HG02798 (cell line): ENCODE measurements around the gene LYPD1.

Experiments
- ATAC-seq: cut with Tn5 transposase; IDR thresholded peaks from one replicate; pipeline ENCODE4 v1.9.1; 2021; ENCODE audit warnings: mild to moderate bottlenecking; ENCODE audit not compliant: unreplicated experiment, poor library complexity

The LYPD1 gene

DNA sequence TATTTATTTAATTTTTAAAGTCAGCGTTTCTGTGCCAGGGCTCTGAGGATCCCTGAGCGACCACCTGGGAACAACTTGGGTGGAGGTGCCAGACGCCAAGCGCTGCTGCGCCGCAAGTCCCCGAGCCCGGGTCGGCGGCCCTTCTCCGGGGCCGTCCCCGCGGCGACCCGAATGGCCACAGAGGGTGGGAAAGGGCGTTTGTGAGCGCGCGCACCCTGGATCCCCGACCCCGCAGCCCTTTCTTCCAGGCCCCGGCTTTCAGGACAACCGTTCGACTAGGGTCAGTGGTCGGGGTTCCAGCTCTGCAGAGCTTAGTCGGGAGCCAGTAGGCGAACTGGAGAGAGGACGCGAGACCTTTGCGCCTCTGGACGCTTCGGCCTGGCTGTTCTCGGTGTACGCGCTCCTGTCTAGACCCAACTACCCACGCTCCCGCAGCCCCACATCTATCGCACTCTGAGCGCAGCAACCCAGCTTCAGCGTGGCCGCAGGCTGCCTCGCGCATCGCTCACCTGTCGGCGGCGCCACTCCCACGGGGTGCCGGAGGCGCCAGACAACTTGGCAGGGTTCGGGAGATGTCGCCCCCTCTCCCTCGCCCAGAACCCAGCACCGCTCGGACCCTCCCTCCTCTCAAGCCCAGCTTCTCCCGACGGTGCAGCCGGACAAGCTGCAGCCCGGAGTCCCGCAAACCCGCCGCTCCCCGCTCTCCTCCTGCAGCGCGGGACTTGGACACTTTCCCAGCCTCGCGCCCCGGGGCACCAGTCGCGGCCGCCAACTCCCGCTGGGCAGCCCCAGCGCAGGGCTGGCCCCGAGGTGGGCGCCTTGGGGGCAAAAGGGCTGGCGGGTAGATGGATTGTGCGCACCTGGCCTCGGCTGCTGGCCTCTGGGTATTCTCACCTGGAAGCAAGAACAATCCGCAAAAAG lies 758 bp downstream of the LYPD1 start:
- ATAC-seq: no peak

DNA sequence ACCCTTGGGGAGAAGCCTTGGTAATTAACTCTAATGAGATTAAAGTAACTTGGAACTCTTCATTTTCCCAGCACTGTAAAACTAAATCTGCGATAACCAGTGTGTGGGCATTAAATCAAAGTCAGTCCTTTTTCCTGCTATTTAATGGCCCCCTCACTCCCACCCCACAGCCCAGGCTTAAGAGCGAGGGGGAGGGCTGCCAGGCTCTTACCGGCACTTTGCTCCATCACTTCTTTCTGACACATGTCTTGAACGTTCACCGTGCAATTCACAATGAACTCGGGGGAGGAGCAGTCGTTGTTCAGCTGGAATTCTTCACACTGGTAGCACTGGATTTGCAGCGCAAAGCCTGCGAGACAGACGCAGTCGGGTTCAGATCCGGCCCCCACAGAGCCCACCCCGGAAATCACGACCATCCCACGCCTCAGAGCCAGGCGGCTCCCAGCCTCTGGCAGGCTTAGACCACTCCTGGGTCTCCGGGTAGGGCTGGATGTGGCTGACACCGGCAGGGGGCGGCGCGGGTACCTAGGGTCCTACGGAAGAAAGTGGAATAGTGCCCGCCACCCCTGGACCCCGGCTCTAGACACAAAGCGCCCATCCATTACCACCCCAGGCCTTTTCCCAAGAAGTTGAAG lies 1.7 kb downstream of the LYPD1 start:
- no peak for ATAC-seq

DNA sequence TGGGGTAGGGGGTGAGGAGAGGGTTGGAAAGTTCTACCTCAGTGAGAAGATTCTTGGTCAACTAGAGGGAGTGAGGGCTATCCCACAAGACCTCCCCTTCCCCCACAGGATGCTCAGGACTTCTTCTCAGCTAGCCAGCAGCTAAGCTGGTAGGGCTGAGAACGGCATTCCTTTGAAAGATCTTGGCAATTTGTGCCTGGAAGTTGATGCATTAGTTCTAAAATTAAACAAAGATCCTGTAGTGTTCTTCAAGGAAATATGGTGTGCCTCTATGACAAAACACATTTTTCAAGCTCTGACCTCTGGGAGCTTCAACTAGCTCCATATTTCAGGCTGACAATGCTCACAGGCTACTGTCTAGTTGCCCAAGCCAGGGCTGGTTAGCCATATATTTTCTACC lies 2.3 kb downstream of the LYPD1 start:
- ATAC-seq: no peak

DNA sequence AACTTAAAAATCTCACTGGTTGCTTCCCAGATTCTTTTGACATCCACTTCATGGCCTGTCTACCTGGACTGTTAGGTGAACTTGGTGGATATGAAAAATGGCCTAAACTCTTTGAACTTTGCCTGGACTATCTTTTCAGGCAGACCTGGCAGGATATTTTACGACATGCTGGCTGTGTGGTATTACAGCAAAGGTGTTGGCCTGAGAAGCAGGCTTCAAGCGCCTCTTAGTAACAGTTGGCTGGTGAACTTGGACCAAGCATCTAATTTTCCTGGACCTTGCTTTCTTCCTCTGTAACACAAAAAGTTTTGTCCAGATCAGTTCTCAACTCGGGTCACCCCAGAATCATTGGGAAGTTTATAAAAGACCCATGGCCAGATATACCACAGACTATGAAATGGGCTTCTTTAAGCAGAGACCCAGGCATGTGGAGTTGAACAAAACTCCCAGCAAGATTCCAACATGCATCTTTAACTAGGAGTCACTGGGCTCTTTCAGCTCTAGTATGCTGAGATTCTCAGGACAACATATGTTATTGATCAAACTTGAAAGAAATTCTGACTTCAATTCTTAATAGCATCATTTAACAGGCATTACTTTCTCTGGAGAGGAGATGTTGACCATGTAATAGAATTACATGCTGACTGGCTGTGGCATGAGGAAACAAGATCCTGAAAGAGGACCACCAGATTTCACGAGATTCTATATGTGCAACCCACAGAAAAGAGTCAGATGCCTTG lies 4.4 kb downstream of the LYPD1 start:
- ATAC-seq: no peak

DNA sequence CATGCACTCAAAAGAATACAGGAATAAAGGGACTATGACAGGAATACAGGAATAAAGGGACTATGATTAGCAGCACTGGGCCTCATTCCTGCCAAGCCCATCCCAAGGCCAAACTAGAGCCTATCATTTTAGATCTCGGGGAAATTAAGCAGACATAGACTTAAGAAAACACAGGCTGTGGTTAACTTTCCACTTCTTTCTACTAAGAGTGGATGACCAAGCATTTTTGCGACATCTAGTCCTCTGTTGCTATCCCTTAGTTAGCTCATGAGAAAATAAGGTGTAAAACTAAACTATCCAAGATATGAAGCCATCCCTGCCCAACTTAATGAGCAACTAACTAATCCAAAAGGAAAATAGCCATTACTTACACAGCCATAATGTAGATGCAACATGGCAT lies 5.9 kb downstream of the LYPD1 start:
- ATAC-seq: no peak

DNA sequence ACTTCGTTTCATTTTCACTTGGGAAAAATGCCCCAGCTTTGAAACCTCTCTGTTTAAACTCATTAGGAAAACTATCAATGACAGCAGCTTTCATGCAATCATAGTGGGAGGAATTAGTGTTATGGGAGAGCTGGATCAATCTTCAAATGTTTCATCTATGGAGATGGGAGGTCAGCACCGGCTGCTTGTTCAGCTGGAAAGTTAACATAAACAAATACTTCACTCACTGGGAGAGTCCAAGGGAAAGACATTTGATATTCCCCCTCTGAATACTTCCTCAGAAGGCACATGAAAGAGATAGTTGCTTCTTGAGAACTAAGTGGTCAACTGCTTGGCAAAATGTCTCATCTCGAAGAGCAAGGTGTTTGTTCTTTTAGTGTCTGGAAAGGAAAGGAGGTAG lies 7.3 kb downstream of the LYPD1 start:
- no peak for ATAC-seq

DNA sequence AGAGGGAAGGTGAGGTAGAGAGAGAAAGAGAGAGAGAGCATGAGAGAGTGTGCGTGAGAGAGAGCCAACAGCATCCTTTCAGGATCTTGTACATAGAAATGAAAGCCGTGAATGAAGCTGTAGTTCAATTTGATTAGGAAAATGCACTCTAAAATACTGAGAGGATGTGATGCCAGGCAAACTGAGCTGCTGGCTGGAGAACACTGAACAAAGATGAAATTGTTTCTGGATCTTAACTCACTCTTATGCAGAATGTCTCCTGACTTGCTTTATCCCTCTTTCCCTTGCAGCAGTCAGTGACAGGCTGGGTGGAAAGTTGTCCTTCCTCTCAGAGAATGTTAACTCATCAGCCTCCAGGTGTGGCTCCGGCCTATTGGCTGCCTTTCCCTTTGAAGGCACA lies 10.7 kb downstream of the LYPD1 start:
- no peak for ATAC-seq

DNA sequence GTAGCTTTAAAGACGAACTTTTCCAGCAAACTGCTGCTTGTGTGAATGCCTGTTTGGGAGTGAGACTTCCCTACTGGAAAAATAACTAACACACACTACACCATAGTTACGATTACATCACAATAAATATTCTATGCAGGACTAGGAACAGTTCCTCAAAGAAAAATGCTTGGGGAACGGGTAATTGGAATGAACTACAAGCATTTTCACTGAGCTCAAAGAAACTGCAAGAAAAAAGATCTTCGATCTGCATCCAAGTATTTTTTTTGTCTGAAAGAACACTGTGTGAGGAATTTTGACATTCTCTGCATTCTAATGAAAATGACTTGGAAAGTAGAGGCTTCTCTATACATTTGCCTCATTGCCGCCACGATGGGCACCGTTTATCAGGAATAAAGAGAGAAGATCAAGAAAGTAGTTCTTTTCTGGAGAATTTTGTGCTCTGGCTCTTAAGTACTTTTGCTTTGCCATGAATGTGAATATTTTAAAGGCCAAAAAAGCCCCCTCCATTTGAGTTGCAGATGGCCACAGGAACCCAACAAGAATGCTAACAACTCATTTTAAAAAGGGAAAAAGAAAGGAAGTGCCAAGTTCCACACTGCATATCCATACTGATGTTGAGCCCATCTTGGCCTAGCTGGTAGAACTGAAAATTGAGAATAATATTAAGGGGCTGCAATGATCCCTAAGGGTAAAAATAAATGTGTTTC lies 13.6 kb downstream of the LYPD1 start:
- no peak for ATAC-seq

DNA sequence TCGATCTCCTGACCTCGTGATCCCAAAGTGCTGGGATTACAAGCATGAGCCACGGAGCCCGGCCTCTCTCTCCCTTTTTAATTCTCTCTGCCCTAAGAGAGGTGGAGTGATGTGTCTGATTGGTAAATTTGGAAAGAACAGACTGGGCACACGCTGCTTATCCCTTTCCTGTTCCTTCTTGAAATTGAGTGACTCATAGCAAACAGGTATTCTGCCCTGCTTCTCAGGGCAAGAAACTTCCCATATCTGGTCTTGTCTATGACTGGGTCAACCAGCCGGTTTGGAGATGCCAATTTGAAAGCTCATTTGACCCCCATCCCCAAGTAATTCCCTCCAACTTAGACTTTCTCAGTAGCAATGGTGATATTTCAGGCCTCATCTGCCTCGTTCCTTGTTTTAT lies 15.0 kb downstream of the LYPD1 start:
- no peak for ATAC-seq

DNA sequence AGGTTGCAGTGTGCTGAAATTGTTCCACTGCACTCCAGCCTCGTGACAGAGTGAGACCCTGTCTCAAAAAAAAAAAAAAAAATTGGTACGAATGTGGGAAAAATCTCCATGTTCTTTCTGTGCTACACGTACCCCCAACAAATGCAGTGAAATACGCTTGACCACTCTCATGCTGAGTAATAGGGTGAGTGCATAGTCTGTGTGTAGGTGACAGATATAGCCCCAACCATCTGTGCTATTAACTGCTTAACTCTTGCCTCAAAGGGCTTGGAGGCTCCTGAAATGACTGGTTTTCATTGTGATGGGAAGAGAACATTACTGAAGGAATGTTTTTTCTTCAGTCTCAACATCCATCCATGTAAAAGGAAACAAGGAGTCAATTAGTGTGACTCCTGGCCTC lies 15.7 kb downstream of the LYPD1 start:
- ATAC-seq: no peak

DNA sequence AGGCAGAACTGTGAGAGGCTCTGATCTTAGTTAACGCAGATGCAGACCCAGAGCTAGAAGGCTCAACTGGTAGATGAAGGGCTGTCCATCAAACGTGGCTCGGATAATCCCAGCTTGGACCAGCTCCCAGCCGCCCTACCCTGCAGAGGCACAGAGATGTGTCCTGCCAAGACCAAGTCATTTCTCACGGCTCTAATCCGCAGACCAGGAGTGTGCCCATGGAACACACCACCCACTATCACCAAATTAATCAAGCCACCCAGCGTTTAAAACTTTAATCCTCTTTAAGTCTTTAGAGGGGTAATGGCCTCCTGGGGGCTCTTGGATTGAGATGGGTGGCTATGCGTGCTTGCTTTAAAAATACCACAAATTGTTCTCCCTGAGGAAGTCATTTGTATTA lies 17.5 kb downstream of the LYPD1 start:
- no peak for ATAC-seq

DNA sequence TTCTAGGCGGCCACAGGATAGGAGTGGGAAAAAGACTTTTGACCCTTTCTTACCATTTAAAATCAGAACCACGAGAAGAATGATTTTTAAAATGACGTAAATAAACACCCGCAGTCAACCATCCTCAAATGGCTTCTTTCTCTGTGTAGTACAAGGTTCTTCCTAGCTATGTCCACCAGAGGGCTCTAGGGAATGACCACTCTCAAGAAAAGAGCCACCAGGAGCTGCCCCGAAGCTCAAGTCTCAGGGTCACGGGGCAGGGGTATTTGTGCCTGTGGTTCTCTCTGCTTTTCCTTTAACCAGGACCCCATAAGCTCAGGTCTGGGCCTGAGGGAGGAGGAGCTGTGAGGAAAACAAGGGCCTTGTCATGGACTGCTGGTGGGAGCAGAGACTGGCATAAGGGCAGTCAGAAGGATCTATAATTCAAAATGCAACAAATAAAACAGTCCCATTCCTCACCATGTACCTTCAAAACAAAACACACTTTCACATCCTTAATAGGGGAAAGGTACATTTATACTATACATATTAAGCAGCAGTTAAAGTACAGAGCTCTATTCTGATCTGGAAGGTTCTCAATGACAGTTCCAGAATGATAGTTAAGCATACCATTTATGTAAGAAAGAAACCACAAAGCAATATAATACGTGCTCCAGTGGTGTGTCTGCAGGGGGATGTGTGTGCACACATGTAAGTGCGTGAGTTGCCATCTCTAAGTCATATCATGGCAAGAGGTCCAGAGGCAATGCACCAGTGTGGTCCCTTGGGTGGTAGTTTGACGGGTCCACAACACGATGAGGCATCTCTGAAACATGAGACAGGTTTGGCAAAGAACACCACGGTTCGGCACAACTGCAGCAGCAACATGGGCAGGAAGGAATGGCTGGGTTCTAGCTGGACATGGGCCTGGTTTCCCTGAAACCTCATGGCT lies 18.6 kb downstream of the LYPD1 start:
- no peak for ATAC-seq

DNA sequence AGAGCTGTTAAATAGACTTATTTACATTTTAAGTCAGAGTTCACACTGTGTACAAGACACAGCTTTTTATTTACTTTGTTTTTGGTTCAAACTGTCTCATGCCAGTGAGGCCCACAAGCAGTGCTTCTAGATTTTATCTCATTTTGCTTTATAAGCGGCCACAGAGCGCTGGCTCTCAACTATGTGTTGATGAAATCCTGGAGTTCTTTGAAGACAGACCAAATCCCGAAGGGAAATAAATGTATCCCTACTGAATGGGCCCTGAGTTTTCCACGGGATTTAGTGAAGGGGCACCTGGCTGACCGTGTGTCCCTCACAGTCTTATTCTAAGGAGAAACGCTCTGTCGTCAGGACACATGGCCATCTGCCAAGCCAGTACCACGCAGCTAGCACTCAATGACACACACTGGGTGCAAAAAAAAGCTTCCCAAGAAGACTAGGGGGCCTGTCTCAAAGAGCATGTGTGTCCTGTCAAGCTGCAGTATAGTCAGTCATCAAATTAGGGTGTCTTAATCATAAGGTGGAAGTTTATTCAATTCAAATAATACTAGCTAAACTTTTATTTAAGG lies 23.4 kb downstream of the LYPD1 start:
- no peak for ATAC-seq

DNA sequence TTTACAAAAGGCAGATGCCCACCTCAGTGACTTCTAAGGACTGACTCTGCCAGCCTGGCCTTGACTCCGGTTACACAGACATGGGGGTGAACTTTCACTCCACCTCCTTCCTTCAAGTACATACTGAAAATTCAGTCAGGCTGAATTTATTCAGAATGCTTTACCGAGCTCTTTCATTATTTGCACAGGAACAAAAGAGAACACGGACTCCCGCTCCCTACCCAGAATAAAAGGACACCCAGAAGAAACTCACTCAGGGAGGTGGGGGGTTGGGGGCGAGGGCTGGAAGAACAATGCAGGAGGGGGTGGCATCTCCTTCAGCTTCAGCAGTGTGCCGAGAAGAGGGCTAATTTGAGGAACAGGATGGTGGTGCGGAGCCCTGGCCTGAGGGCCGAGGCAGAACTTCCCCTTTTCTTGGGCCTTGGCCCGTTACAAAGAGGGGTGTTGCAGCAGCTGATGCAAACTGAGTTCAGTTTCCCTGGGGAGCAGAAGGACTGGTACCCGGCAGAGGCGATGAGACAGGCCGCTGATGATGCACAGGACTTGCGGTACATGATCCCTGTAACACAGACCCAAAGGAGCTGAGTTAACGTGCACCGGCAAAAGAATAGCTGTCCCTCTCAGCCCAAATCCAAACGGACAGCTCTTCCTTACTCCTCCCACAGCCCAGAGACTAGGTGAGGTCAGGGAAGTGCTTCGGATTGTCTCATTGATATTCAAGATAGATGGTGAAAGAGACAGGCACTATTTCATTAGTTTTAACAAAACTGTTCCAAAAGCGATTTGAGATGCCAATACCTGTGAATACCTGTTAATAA lies 24.1 kb downstream of the LYPD1 start:
- ATAC-seq: peak; percentile 43

DNA sequence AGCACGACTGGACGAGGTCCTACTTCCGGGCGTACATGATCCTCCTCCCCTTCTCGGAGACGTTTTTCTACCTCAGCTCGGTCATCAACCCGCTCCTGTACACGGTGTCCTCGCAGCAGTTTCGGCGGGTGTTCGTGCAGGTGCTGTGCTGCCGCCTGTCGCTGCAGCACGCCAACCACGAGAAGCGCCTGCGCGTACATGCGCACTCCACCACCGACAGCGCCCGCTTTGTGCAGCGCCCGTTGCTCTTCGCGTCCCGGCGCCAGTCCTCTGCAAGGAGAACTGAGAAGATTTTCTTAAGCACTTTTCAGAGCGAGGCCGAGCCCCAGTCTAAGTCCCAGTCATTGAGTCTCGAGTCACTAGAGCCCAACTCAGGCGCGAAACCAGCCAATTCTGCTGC lies 24.8 kb downstream of the LYPD1 start:
- no peak for ATAC-seq

DNA sequence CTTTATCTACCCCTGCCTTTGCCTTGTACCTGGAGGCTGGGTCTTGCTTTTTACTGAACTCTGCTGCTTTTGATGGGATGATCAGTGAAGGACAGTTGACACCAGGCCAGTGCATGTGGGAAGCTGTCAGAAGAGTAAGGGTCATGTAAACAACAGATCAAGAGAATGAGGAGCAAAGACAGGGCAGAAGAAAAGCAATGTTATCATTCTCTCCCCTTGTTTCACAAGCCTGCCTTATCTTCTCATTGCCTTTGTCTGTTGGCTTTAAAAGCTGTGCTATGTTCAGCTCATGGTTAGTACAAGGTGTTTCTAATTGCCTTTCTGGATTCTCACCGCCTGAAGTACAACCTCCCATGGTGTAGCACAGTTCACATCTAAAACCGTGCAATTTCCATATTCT lies 27.6 kb downstream of the LYPD1 start:
- ATAC-seq: no peak

DNA sequence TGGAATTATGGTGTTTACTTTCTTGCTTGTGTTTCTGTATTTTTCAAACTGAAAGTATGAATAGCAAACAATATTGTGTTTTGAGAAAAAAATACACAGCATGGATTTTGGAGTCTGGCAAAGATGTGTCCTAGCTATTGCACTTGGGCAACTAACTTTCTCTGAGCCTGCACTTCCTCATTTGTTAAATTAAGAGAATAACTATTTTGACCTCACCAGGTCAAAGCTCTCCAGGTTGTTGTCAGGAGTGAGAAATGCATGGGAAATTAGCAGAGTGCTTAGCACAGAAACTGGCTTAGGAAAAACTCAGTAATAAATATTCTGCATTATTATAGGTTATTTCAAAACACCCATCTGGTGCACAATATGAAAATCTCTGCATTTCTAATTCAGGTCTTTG lies 28.2 kb downstream of the LYPD1 start:
- ATAC-seq: no peak

DNA sequence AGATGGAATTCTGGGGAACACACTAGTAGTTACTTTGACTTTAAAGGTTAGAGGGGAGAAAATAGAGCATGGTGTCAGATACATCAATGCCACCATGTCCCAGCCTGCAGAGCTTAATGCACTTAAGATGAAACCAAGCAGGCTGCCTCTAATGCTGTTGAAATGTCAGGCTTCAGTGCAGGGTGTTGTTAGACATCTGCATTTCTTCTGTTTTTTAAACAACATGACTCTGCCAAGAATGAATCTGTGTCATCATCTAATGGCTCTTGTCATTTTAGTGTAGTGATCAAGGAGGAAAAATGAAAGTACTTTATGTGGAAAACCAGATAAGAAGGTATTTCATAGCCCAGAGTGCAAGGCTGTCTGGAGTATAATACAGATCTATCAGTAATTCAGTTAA lies 29.9 kb downstream of the LYPD1 start:
- ATAC-seq: no peak
